NCI-H2029 treated with DMSO at 0.1 percent for 48 hours (cell line): ENCODE data around the gene FSTL3.

ENCODE experiments used
- DNase-seq: peaks from one replicate; lab custom pipeline; 2025; lab: John Stamatoyannopoulos, UW

FSTL3 gene

GRCh38 chr19:645912-646778 lies 30.0 kb upstream of the FSTL3 start:
- no peak for DNase-seq

- DNase-seq = no peak
Measured at GRCh38 chr19:646779-647565, 29.2 kb upstream of the FSTL3 start.

GRCh38 chr19:647566-648284 lies 28.5 kb upstream of the FSTL3 start:
- no peak for DNase-seq

- no peak for DNase-seq
Measured at GRCh38 chr19:648305-648704, 27.9 kb upstream of the FSTL3 start.

- no peak for DNase-seq
Measured at GRCh38 chr19:648904-649801, 27.0 kb upstream of the FSTL3 start.

- no peak for DNase-seq
Measured at GRCh38 chr19:650121-650520, 26.1 kb upstream of the FSTL3 start.

GRCh38 chr19:651114-651818 lies 24.9 kb upstream of the FSTL3 start:
- DNase-seq = no peak

GRCh38 chr19:651991-652390 lies 24.2 kb upstream of the FSTL3 start:
- DNase-seq = no peak

- DNase-seq = no peak
Measured at GRCh38 chr19:652467-653389, 23.5 kb upstream of the FSTL3 start.

GRCh38 chr19:653425-653824 lies 22.8 kb upstream of the FSTL3 start:
- DNase-seq = no peak

GRCh38 chr19:655691-656090 lies 20.5 kb upstream of the FSTL3 start:
- DNase-seq = no peak

GRCh38 chr19:656751-657559 lies 19.2 kb upstream of the FSTL3 start:
- DNase-seq = no peak

GRCh38 chr19:657611-658010 lies 18.6 kb upstream of the FSTL3 start:
- no peak for DNase-seq

GRCh38 chr19:658059-658839 lies 17.9 kb upstream of the FSTL3 start:
- DNase-seq = no peak

GRCh38 chr19:658916-659839 lies 17.0 kb upstream of the FSTL3 start:
- DNase-seq = no peak

- DNase-seq = no peak
Measured at GRCh38 chr19:660793-661426, 15.3 kb upstream of the FSTL3 start.
